ENCODE data around the gene TBC1D32.
"Not testable (repeated sequence)": the region's sequence is repeated elsewhere in the genome, so short reads cannot be mapped to it uniquely, and the experiment has no call there.

Gene TBC1D32

GRCh38 chr6:121237859-121238258, 96.4 kb downstream of the TBC1D32 start:
- TF ChIP-seq CTCF (IDR thresholded peaks at IDR 0.05; ENCODE audit: extremely low read depth, missing control alignments) = no peak
- no peak for DNase-seq (ENCODE audit: low spot score)

DNA sequence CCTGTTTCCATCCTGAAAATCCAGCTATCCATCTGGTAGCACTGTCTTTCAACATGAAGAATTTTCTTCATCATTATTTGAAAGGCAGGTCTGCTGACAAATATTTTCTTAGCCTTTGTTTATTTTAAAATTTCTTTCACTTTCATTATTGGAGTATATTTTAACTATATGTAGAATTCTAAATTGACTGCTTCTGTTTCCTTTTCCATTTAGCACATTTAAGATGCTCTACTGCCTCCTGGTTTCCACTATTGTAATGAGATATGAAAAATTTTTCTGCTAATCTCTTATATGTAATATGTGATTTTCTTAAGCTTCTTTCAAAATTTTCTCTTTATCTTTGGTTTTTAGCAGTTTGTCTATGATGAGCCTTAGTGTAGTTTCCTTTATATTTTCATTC, 97.3 kb downstream of the TBC1D32 start:
- no peak for DNase-seq (ENCODE audit: low spot score)
- no peak for TF ChIP-seq CTCF (IDR thresholded peaks at IDR 0.05; ENCODE audit: extremely low read depth, missing control alignments)

DNA sequence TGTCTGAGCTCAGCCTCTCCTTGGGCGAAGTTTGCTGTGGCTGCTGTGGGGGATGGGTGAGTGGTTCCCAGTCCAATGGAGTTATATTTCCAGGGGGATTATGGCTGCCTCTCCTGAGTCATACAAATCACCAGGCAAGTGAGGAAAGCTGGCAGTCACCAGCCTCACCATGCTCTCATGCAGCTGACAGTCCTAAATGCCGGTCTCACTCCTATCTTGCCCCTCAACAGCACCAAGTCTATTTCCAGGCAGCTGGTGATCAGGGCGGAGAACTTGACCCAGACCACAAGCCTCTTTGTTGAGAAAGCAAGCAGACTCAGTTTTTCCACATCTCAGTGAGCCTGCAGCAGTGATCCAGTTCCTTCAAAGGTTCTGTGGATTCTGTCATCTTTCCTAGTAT, 98.9 kb downstream of the TBC1D32 start:
- DNase-seq (ENCODE audit: low spot score) = no peak
- no peak for TF ChIP-seq CTCF (IDR thresholded peaks at IDR 0.05; ENCODE audit: extremely low read depth, missing control alignments)

GRCh38 chr6:121223930-121224329, 110.3 kb downstream of the TBC1D32 start:
- TF ChIP-seq CTCF (IDR thresholded peaks at IDR 0.05; ENCODE audit: extremely low read depth, missing control alignments) = no peak
- DNase-seq (ENCODE audit: low spot score) = no peak

GRCh38 chr6:121223212-121223611, 111.1 kb downstream of the TBC1D32 start:
- TF ChIP-seq CTCF (IDR thresholded peaks at IDR 0.05; ENCODE audit: extremely low read depth, missing control alignments) = no peak
- DNase-seq (ENCODE audit: low spot score) = no peak

DNA sequence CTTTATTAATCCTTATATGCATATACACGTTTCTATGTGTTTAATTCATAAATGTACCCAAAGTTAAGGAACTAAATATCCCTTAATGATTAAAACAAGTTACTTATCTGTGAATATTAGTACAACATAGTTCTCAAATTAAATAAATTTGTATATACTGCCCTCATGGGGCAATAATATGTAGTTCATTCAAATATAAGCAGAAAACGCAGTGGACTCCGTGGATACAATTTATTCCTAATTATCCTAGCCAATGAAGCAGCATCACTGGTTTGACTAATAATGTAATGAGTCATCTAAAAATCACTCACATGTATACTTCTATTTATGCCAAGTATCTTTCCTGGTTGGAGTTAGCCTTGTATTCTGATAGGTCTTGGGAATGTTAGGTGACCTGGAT, 111.6 kb downstream of the TBC1D32 start:
- DNase-seq (ENCODE audit: low spot score) = no peak
- no peak for TF ChIP-seq CTCF (IDR thresholded peaks at IDR 0.05; ENCODE audit: extremely low read depth, missing control alignments)

- no peak for DNase-seq (ENCODE audit: low spot score)
- no peak for TF ChIP-seq CTCF (IDR thresholded peaks at IDR 0.05; ENCODE audit: extremely low read depth, missing control alignments)
These were observed 117.4 kb downstream of the TBC1D32 start for GRCh38 chr6:121216928-121217327.

DNA sequence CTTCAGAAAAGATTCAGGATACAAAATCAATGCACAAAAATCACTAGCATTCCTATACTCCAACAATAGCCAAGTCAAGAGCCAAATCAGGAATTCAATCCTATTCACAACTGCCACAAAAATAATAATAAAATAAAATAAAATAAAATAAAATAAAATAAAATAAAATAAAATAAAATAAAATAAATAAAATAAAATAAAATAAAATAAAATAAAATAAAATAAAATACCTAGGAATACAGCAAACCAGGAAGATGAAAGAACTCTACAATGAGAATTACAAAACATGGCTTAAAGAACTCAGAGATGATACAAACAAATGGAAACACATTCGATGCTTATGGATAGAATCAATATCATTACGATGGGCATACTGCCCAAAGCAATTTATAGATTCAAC, 120.9 kb downstream of the TBC1D32 start:
- not testable (repeated sequence) for DNase-seq (ENCODE audit: low spot score)
